SW480 (cell line): ENCODE results near the gene KRTAP1-5.
"Not testable (repeated sequence)": the region's sequence is repeated elsewhere in the genome, so short reads cannot be mapped to it uniquely, and the experiment has no call there.

Experiments used
- DNase-seq: peaks from one replicate; pipeline ENCODE4 v3.0.0-alpha.2; 2016; ENCODE audit warnings: low spot score

Gene KRTAP1-5, protein sequence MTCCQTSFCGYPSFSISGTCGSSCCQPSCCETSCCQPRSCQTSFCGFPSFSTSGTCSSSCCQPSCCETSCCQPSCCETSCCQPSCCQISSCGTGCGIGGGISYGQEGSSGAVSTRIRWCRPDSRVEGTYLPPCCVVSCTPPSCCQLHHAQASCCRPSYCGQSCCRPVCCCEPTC

DNA sequence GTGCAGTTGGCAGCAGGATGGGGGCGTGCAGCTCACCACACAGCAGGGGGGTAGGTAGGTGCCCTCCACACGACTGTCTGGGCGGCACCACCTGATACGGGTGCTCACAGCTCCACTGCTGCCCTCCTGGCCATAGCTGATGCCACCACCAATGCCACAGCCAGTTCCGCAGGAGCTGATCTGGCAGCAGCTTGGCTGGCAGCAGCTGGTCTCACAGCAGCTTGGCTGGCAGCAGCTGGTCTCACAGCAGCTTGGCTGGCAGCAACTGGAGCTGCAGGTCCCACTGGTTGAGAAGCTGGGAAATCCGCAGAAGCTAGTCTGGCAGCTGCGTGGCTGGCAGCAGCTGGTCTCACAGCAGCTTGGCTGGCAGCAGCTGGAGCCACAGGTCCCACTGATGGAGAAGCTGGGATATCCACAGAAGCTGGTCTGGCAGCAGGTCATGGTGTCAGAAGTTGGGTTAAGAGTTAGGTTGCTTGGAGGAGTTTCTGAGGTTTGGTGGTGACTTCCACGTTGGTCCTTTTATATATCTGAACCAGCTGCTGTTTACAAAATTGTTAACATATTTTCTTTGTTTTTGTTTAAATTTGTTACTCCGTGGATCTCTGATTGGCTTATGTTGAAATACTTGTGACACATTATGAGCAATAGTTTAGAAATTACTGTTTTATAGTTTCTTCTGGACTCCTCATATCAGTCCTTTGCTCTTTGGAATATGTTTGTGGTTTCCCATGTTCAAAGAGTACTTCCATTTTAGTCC lies at the start of gene KRTAP1-5:
TSS of gene KRTAP1-5 (minus strand) at position 494 of the 757 bp plus-strand sequence. CDS start at position 441, 53 bp downstream.
- DNase-seq, result no peak

- DNase-seq, result no peak
Measured at GRCh38 chr17:41076788-41077187, 49.8 kb upstream of the KRTAP1-5 start.

DNA sequence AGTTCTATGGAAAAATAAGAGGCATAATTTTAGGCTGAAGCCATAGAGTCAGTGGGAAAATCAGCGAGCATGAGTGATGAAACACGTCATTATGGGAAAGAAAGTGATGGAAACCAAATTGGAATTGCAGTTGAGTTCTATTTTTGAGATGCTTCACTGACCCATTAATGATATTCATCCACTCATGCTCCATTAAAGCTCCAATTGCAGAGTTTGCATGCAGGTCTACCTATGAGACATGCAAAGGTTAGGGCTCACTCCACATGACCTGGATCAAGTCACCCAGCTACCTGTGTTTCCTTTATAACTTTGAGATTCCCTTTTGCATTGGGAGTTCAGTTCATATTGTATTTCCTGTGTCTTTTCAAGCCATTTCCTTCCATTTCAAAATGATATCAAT lies 46.7 kb upstream of the KRTAP1-5 start:
- no peak for DNase-seq

DNA sequence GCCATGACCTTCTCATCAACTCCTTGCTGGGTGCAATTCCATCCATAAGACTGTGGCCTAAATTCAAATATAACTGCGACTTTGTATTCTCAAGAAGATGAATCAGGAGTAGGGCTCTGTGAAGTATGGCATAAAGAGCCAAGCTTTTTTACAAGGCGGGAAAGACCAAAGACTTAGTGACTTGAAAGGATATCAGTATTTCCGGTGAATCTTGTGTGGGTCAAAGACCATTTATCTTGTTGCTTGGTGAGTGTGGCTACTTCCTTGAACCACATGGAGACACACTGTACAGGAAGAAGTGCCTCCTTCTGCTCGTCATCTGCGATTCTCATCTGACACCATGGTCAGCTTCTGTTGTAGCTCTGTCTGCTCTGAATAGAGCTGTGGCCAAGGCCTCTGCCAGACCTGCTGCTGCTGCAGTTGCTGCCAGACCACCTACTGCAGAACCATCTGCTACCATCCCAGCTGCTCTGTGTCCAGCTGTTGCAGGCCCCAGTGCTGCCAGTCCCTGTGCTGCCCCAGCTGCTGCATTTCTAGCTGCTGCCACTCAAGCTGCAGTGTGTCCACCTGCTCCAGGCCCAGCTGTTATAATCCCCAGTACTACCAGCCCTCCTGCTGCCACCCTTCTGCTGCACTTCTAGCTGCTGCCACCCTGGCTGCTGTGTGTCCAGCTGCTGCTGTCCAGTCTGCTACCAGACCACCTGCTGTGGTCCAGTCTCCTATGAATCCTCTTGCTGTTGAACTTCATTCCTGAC lies 44.8 kb upstream of the KRTAP1-5 start:
- no peak for DNase-seq

- DNase-seq, result no peak
Measured at GRCh38 chr17:41069031-41069430, 42.0 kb upstream of the KRTAP1-5 start.

DNA sequence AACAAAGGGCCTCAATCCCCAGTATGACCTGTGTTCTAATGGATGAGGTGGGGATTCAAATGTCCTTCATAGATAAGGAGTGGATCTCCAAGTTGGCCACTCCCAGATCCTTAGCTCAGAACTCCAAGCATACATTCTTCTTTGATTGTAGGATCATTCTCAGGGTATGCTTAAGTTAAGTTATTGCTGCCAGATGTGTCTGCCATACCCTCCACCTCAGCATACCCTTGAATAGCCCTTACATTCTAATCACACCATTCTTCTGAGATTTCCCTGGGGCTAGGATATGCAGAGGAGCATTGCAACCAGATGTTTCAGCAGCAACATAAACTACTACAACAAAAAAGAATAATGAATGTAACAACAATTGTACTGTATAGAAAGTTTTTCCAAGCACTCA lies 40.3 kb upstream of the KRTAP1-5 start:
- no peak for DNase-seq

- DNase-seq, result peak; percentile 94
Measured at GRCh38 chr17:41065829-41066624, 39.0 kb upstream of the KRTAP1-5 start, which contains the start of gene KRTAP2-4. TSS of gene KRTAP2-4 (minus strand) at chr17:41065879. CDS start at chr17:41065845, 34 bp downstream.

DNA sequence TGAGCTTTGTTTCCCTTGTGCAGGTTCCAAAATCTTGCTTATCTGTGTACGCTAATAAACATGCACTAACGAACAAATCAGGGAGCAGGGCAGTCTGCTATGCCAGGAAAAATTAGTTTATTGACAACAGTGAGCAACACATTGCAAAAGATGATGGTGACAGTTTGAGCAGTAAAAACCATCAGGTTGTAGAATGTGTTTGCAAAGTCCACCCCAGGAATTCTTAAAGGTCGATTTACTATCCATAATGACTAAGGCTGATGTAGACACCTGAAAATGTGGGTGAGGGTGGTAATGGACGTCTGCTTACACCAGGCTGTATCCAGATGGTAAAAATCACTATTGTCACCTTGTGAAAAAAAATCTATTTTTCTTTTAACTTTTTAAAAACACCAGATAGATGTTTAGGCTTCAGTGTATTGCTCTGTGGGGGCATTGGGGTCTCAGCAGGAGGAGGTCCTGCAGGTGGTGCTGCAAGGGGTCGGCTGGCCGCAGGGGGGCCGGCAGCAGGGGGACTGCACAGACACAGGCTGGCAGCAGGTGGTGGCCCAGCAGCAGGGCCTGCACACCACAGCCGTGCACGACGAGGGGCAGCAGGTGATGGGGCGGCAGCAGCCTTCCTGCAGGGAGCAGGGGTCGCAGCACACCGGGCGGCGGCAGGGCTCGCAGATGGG lies 38.1 kb upstream of the KRTAP1-5 start:
- DNase-seq, result not testable (repeated sequence)

- no peak for DNase-seq
Measured at GRCh38 chr17:41064301-41064700, 37.3 kb upstream of the KRTAP1-5 start.

GRCh38 chr17:41063449-41063848 lies 36.4 kb upstream of the KRTAP1-5 start:
- no peak for DNase-seq

DNA sequence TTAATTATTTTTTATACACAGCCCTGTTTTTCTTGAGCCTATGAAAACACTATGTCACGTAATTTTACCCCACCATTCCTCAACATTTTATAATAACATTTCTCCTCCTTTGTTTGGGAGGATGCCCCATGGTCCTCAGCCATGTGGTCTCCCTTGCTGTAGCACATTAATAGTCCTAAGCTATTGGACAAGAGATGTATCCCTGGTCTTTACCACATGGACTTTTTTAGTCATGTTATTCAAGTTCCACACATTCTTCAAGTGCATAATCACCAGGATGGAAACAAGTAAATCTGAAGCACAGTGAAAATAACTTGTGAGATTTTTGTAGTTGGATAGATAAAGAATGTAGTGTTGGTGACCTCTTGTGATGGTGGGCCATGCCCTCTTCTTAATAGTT lies 35.0 kb upstream of the KRTAP1-5 start:
- DNase-seq, result peak; percentile 40

GRCh38 chr17:41060052-41060604 lies 33.1 kb upstream of the KRTAP1-5 start, which contains the start of gene KRTAP2-3:
TSS of gene KRTAP2-3 (minus strand) at chr17:41060114. CDS start at chr17:41060050, 64 bp downstream.
- peak; percentile 81 for DNase-seq

DNA sequence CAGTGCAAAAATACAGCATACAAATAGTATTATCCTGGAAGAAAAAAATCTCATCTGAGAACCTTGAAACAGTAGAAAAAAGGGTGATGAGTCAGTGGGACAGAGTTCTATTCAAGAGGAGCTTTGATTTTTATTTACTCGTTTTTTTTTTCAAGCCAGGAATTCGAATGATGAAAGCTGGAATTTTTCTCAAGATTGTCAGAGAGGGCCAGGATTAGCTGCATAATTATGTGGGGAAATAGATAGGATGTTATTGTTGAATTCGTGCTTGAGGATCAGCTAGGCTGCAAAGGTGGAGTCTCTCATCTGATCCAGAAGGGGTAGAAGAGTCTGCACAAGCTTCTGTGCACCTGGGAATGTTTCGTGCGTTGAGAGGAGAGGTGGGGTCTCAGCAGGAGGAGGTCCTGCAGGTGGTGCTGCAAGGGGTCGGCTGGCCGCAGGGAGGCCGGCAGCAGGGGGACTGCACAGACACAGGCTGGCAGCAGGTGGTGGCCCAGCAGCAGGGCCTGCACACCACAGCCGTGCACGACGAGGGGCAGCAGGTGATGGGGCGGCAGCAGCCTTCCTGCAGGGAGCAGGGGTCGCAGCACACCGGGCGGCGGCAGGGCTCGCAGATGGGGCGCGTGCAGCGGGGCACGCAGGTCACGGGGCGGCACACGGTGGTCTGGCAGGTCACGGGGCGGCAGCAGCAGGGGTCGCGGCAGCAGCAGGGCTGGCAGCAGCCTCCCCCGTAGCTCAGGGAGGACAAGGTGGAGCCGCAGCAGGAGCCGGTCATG lies 32.5 kb upstream of the KRTAP1-5 start:
- DNase-seq, result peak; percentile 60

DNA sequence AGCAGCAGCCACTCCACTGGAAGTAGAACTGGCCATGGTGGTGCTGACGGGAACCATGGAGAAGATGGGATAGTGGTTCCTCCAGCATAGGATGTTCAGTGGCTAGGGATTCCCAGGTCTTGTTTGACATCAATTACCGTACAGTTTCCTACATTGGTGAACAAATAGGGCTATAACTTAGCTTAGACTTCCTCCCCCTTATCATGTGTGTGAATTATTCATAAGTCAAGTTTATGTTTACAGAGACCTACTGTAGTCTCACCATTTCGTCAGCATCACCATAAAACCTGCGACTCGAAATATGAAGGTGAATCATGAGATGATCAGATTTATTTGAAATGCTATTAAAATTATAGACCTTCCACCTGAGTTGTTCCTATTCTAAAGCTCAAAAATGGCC lies 31.7 kb upstream of the KRTAP1-5 start:
- DNase-seq, result no peak

DNA sequence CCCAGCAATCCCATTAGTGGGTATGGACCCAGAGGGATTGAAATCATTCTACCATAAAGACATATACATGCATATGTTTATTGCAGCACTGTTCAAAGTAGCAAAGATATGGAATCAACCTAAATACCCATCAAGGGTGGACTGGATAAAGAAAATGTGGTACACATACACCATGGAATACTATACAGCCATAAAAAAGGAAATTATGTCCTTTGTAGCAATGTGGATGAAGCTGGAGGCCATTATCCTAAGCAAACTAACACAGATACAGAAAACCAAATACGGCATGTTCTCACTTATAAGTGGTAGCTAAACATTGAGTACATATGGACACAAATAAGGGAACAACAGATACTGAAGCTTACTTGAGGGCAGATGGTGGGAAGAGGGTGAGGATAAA lies 30.5 kb upstream of the KRTAP1-5 start:
- no peak for DNase-seq

DNA sequence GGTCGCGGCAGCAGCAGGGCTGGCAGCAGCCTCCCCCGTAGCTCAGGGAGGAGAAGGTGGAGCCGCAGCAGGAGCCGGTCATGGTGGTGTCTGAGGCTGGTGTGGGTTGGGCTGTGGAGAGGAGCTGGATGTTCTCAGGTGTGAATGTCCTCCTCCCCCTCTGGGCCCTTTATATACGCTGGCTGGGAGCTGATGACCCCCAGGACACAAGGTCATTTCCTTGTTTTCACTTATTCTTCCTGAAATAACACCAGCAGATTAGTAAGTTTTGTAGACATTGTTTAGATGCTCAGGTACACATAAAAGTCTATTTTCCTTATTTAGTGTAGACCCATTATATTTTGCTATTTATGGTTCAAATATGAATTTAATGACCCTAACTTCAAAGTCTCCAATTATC lies 28.1 kb upstream of the KRTAP1-5 start, which contains the start of gene KRTAP2-2:
TSS of gene KRTAP2-2 (minus strand) at position 101 of the 400 bp plus-strand sequence. CDS start at position 82, 19 bp downstream.
- not testable (repeated sequence) for DNase-seq

DNA sequence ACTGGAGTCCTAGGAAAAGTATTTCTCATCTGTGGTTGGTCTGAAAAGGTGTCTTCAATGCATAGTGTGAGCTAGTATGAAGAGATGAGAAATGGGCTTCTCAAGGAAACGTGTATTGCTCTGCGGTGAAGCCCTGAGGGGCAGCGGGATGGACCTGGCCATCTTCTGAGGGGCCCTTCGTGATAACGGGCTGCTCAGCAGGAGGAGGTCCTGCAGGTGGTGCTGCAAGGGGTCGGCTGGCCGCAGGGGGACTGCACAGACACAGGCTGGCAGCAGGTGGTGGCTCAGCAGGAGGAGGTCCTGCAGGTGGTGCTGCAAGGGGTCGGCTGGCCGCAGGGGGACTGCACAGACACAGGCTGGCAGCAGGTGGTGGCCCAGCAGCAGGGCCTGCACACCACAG lies 27.5 kb upstream of the KRTAP1-5 start:
- not testable (repeated sequence) for DNase-seq

DNA sequence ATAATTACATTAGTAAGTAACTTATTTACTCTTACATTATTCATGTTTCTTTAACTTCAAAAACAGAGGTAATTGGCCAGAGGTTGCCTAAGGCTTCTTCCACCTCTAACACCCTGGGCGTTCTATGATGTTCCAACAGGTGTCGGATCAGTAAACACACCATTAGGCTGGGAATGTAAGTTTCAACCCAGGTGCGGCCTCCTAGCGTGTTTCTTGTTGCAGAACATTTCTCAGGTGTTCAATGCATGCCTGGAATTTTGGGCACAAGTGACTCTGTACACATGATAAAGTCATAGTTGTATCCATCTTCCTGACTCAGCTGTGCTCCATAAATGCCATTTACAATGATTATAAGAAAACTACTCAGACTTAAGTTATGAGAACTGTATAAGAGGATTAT lies 27.0 kb upstream of the KRTAP1-5 start:
- DNase-seq, result no peak

- no peak for DNase-seq
Measured at GRCh38 chr17:41052566-41052965, 25.6 kb upstream of the KRTAP1-5 start.

DNA sequence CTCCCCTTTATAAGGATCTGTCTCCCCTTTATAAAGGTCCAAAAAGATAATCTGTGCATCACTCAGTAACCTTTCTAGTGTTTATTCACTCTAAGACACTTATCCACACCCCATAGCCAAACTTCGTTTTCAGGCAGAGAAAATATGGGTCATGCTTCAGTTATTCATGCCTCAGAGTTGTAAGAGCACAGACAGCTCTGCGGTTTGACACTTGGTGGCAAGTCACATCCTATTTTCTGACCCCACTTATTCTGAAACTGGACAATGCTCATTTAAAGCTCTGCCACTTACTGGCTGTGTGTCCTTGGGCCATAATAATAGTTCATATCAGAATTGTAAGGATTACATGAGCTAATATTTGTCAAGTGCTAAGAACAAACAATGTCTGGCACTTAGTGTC lies 22.1 kb upstream of the KRTAP1-5 start:
- DNase-seq, result no peak
